HUES48 (cell line): Measurements from ENCODE around the gene LSAMP.

ENCODE experiments used
- H3K27ac ChIP-seq: one replicate; pipeline ENCODE4 v1.7.0; 2013; ENCODE audit warnings: low read depth, low read length, inconsistent platforms
- H3K27me3 ChIP-seq: 2 replicates; pipeline ENCODE4 v1.6.1; 2013; ENCODE audit warnings: mild to moderate bottlenecking, low read length; ENCODE audit not compliant: control insufficient read depth, insufficient read depth
- H3K36me3 ChIP-seq: 2 replicates; pipeline ENCODE4 v1.6.1; 2013; ENCODE audit warnings: low read length; ENCODE audit not compliant: control insufficient read depth, insufficient read depth
- H3K4me1 ChIP-seq: 2 replicates; pipeline ENCODE4 v1.6.1; 2013; ENCODE audit warnings: mild to moderate bottlenecking, low read length; ENCODE audit not compliant: control insufficient read depth, insufficient read depth
- H3K4me3 ChIP-seq: 2 replicates; pipeline ENCODE4 v1.5.1; 2013; ENCODE audit warnings: mild to moderate bottlenecking, low read depth, low read length
- H3K9ac ChIP-seq: 2 replicates; pipeline ENCODE4 v1.6.1; 2013; ENCODE audit warnings: mild to moderate bottlenecking, low read depth, low read length, moderate library complexity
- H3K9me3 ChIP-seq: 2 replicates; pipeline ENCODE4 v1.6.1; 2013; ENCODE audit warnings: low read length; ENCODE audit not compliant: control insufficient read depth, insufficient read depth

The LSAMP gene

DNA sequence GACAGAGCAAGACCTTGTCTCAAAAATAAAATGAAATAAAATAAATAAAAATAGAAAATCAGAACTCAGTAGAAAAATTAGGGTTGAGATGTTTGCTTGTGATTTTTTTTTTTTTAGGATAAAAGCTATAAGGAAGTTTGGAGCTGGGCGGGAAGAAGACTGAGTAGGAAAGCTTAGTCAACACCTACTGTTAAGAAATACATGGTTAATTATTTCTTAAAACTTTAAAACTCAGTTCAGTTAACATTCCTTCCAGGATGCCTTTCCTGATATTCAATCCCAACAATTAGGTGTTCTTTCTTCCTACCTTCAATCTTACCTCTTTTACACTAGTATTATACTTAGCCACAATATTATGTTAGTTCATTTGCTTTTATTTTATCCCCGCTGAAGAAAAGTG is 246.2 kb downstream of the LSAMP start:
- no peaks in the 10 kb centered on the region for H3K9me3 ChIP-seq
- H3K27ac ChIP-seq = no peak overlapping the region
- H3K9ac ChIP-seq = no peak overlapping the region
- H3K27me3 ChIP-seq = no peaks in the 10 kb centered on the region
- H3K36me3 ChIP-seq = no peaks in the 10 kb centered on the region
- H3K4me1 ChIP-seq = peaks cover 6% of the 10 kb centered on the region; the same call in 1 of the 2 replicates
- no peak overlapping the region for H3K4me3 ChIP-seq

GRCh38 chr3:116198087-116198486 is 247.2 kb downstream of the LSAMP start:
- peaks cover 15% of the 10 kb centered on the region; the same call in 1 of the 2 replicates for H3K4me1 ChIP-seq
- no peaks in the 10 kb centered on the region for H3K36me3 ChIP-seq
- no peaks in the 10 kb centered on the region for H3K9me3 ChIP-seq
- H3K4me3 ChIP-seq = no peak overlapping the region
- H3K27ac ChIP-seq = no peak overlapping the region
- H3K9ac ChIP-seq = no peak overlapping the region
- no peaks in the 10 kb centered on the region for H3K27me3 ChIP-seq

DNA sequence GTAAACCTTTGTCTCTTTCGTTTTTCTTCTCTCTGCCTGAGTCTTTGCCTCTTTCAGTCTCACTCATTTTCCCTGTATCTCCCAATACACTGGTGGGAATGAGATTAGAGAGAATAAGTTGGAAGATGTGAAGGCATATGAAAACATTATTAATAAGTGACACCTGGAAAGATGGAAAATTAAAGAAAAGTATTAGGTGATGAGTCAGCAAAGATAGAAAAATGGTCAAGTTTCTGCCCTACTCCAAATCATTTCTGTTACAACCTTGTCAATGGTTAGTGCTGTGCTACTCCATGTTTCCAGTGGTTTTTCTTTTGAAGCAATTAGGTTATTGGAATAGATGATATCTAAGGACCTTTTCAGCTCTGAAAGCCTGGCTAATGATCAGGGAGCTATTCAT is 252.8 kb downstream of the LSAMP start:
- no peak overlapping the region for H3K4me3 ChIP-seq
- no peaks in the 10 kb centered on the region for H3K36me3 ChIP-seq
- H3K4me1 ChIP-seq = peaks cover 14% of the 10 kb centered on the region; the same call in 1 of the 2 replicates
- H3K27ac ChIP-seq = no peak overlapping the region
- no peaks in the 10 kb centered on the region for H3K27me3 ChIP-seq
- H3K9ac ChIP-seq = no peak overlapping the region
- no peaks in the 10 kb centered on the region for H3K9me3 ChIP-seq

DNA sequence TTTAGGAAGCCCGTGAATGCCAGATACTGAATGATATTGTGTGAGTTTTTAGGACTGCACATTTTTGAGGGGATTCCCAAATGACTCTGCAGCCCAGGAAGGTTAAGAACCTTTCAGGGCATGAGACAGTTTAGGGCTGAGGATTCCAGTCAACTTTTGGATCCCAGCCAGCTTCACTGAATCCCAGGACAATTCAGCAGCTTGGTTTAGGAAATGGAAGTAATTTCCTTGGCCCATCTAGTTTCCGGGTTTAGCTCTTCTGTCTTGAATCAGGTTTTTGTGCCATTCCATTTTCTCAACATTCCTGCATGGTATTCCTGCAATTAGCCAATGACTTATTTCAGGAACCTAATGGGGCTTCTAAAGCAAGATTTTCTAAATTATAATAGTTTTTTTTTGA is 253.9 kb downstream of the LSAMP start:
- Histone ChIP-seq H3K36me3 (no peaks in the 10 kb centered on the region), H3K4me3 (no peak overlapping the region), H3K9ac (no peak overlapping the region), H3K9me3 (no peaks in the 10 kb centered on the region), H3K27me3 (no peaks in the 10 kb centered on the region), H3K4me1 (peaks cover 14% of the 10 kb centered on the region; the same call in 1 of the 2 replicates), H3K27ac (no peak overlapping the region)

GRCh38 chr3:116190095-116190494 is 255.2 kb downstream of the LSAMP start:
- H3K4me3 ChIP-seq = no peak overlapping the region
- H3K27me3 ChIP-seq = no peaks in the 10 kb centered on the region
- peaks cover 14% of the 10 kb centered on the region; the same call in 1 of the 2 replicates for H3K4me1 ChIP-seq
- H3K36me3 ChIP-seq = no peaks in the 10 kb centered on the region
- no peak overlapping the region for H3K27ac ChIP-seq
- H3K9me3 ChIP-seq = no peaks in the 10 kb centered on the region
- no peak overlapping the region for H3K9ac ChIP-seq

DNA sequence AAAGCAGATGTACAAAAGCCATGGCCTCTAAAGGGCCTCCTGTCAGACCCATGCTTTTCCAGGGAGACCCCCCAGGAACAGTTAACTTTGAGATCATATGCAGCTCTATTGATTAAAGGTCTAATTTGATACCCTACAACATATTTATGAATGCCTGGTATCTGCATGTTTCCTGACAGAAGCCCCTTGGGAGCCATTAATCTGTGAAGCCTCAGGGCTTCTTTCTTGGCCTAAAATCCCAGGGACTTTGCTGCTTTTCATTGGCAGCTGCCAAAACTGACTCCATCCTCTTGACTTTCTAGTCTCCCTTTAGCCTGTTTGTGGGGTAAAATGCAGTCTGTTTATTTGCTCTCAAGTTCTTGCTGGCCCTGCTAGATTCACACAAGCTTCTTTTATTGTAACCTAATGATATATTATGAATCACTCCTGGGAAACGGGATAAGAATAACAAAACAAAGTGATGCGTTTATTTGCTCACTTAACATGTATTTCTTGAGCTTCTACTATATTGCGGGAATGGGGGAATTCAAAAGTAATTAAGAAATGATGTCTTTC is 257.0 kb downstream of the LSAMP start:
- Histone ChIP-seq H3K27ac (no peak overlapping the region), H3K4me3 (no peak overlapping the region)

GRCh38 chr3:116186049-116186448 is 259.2 kb downstream of the LSAMP start:
- H3K9me3 ChIP-seq = no peaks in the 10 kb centered on the region
- no peak overlapping the region for H3K4me3 ChIP-seq

More for the DNA sequence above, 257.0 kb downstream of the LSAMP start:
- Histone ChIP-seq H3K27me3 (no peaks in the 10 kb centered on the region), H3K9ac (no peak overlapping the region), H3K36me3 (no peaks in the 10 kb centered on the region), H3K4me1 (peaks cover 7% of the 10 kb centered on the region; the same call in 1 of the 2 replicates), H3K9me3 (no peaks in the 10 kb centered on the region)

DNA sequence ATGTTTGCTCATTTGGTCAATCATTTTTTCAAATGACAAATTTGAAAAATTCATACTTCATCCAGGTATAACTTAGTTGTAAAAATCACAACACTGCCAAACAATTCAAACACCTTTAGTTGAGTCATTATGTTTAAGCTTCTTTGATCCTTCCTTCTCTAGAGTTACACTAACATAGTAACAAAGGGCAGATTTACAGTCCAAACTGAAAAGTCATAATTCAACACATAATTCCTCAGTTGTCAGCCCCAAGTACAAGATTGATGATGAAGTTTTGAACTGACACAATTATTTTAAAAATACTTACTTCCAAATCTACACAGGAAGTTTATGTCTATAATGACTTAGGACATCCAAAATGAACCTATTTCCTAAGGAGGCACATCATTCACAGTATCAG is 264.1 kb downstream of the LSAMP start:
- no peak overlapping the region for H3K27ac ChIP-seq
- peaks cover 13% of the 10 kb centered on the region for H3K4me1 ChIP-seq
- no peaks in the 10 kb centered on the region for H3K9me3 ChIP-seq
- H3K4me3 ChIP-seq = no peak overlapping the region
- H3K27me3 ChIP-seq = no peaks in the 10 kb centered on the region
- no peak overlapping the region for H3K9ac ChIP-seq
- H3K36me3 ChIP-seq = no peaks in the 10 kb centered on the region

More at GRCh38 chr3:116186049-116186448, 259.2 kb downstream of the LSAMP start:
- no peaks in the 10 kb centered on the region for H3K36me3 ChIP-seq
- no peak overlapping the region for H3K27ac ChIP-seq
- no peaks in the 10 kb centered on the region; the same call in 1 of the 2 replicates for H3K4me1 ChIP-seq
- H3K27me3 ChIP-seq = no peaks in the 10 kb centered on the region
- H3K9ac ChIP-seq = no peak overlapping the region

GRCh38 chr3:116179091-116179490 is 266.2 kb downstream of the LSAMP start:
- H3K9me3 ChIP-seq = no peaks in the 10 kb centered on the region
- H3K27ac ChIP-seq = no peak overlapping the region
- H3K4me3 ChIP-seq = no peak overlapping the region
- no peaks in the 10 kb centered on the region for H3K27me3 ChIP-seq
- peaks cover 13% of the 10 kb centered on the region for H3K4me1 ChIP-seq
- no peak overlapping the region for H3K9ac ChIP-seq
- H3K36me3 ChIP-seq = no peaks in the 10 kb centered on the region

DNA sequence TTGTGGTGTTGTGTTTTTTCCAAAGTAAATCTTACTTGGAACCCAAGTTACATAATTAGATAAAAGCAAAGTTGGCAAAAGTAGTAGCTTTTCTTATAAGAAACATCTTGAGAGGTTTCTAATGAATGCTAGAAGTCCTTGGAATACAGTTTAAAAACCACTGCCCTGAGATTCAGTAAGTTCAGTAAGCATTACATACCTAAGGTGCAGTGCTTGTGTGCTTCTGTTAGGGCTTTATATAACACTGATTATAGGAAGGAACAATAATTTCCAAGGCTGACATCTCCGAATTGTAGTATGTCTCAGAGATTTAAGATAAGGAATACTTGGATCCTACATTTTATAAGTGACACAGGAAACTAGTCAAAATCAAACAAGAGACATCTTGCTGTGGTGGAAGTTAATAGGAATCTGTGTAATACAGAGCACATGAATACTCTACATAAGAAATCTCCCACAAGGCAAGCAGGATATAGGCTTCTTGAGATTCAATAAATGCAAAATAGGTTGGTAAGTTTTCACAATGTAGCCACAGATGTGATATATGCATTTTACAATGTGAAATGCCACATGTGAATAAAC is 268.2 kb downstream of the LSAMP start:
- Histone ChIP-seq H3K27me3 (no peaks in the 10 kb centered on the region), H3K27ac (no peak overlapping the region), H3K36me3 (no peaks in the 10 kb centered on the region), H3K9me3 (no peaks in the 10 kb centered on the region), H3K4me1 (peaks cover 13% of the 10 kb centered on the region), H3K9ac (no peak overlapping the region), H3K4me3 (no peak overlapping the region)

- Histone ChIP-seq H3K4me1 (peaks cover 11% of the 10 kb centered on the region), H3K36me3 (no peaks in the 10 kb centered on the region), H3K27me3 (no peaks in the 10 kb centered on the region), H3K9ac (no peak overlapping the region), H3K9me3 (no peaks in the 10 kb centered on the region), H3K4me3 (no peak overlapping the region), H3K27ac (no peak overlapping the region)
Observed at GRCh38 chr3:116166121-116166520, 279.2 kb downstream of the LSAMP start.
